PC-9 (cell line): Measurements from ENCODE around the gene CHST11.

Experiments used
- CTCF ChIP-seq: fragments of 200-600 bp; sonication (generic); conservative IDR thresholded peaks from 2 replicates; pipeline ENCODE4 v1.6.1; 2017; ENCODE audit warnings: mixed run types, antibody characterized with exemption, mild to moderate bottlenecking, moderate library complexity
- EZH2 ChIP-seq: fragments of 200-600 bp; sonication (generic); IDR thresholded peaks from 2 replicates; pipeline ENCODE4 v1.8.0; 2017; ENCODE audit warnings: antibody characterized with exemption, low read depth

GRCh38 chr12:104723895-104724294 lies 267.1 kb downstream of the CHST11 start:
- no peak for TF ChIP-seq CTCF
- no peak for TF ChIP-seq EZH2
